GM23338 (cell line): Measurements from ENCODE around the gene RNF17. TPM values are rescaled to one million over a fixed set of nuclear protein-coding genes. Genes with fewer than 3 reads are reported as not detected.

Source experiments
- ATAC-seq: fragments of 200-7000 bp; cut with Tn5 transposase; 3 replicates; pipeline ENCODE4 v1.9.1; 2020
- DNase-seq: peaks from one replicate; pipeline ENCODE4 v3.0.0-alpha.2; 2015; ENCODE audit warnings: low spot score
- H2AFZ ChIP-seq: fragments of 200-600 bp; sonication (generic); 2 replicates; pipeline ENCODE4 v1.8.0; 2016; ENCODE audit warnings: antibody characterized with exemption, mild to moderate bottlenecking, moderate library complexity
- H3F3A ChIP-seq: fragments of 200-600 bp; sonication (generic); replicated peaks from 2 replicates; pipeline ENCODE4 v1.8.0; 2017; ENCODE audit warnings: antibody characterized with exemption, mixed run types, low read depth
- H3K27ac ChIP-seq: fragments of 200-600 bp; sonication (generic); 2 replicates; pipeline ENCODE4 v1.6.1; 2016; ENCODE audit warnings: low read depth
- H3K27me3 ChIP-seq: fragments of 200-600 bp; sonication (generic); 2 replicates; pipeline ENCODE4 v1.8.0; 2016; ENCODE audit warnings: mild to moderate bottlenecking, mixed run types, moderate library complexity; ENCODE audit not compliant: insufficient read depth
- H3K36me3 ChIP-seq: fragments of 200-600 bp; sonication (generic); 2 replicates; pipeline ENCODE4 v1.8.0; 2016; ENCODE audit warnings: mild to moderate bottlenecking; ENCODE audit not compliant: insufficient read depth
- H3K4me1 ChIP-seq: fragments of 200-600 bp; sonication (generic); 2 replicates; pipeline ENCODE4 v1.8.0; 2016; ENCODE audit warnings: mild to moderate bottlenecking, moderate library complexity; ENCODE audit not compliant: insufficient read depth
- H3K4me2 ChIP-seq: fragments of 200-600 bp; sonication (generic); 2 replicates; pipeline ENCODE4 v1.7.1; 2017; ENCODE audit warnings: mixed run types
- H3K4me3 ChIP-seq: fragments of 200-600 bp; sonication (generic); 2 replicates; pipeline ENCODE4 v1.6.1; 2016; ENCODE audit warnings: mixed run types
- H3K79me2 ChIP-seq: fragments of 200-600 bp; sonication (generic); replicated peaks from 2 replicates; pipeline ENCODE4 v1.8.0; 2017; ENCODE audit warnings: mild to moderate bottlenecking; ENCODE audit not compliant: insufficient read depth
- H3K9me2 ChIP-seq: fragments of 200-600 bp; sonication (generic); 2 replicates; pipeline ENCODE4 v1.8.0; 2017; ENCODE audit not compliant: insufficient read depth
- H4K20me1 ChIP-seq: fragments of 200-600 bp; sonication (generic); replicated peaks from 2 replicates; pipeline ENCODE4 v1.8.0; 2017; ENCODE audit warnings: mild to moderate bottlenecking; ENCODE audit not compliant: insufficient read depth
- H3K27ac Mint-ChIP-seq: 2 replicates; pipeline ENCODE4 v1.8.0; 2020; ENCODE audit warnings: inconsistent platforms, mild to moderate bottlenecking, moderate library complexity, mixed read lengths
- H3K27me3 Mint-ChIP-seq: 3 replicates; pipeline ENCODE4 v1.8.0; 2022; ENCODE audit warnings: low read depth, mild to moderate bottlenecking, moderate library complexity, mixed read lengths, inconsistent platforms; ENCODE audit not compliant: insufficient read depth, poor library complexity
- H3K36me3 Mint-ChIP-seq: 3 replicates; pipeline ENCODE4 v1.8.0; 2021; ENCODE audit warnings: low read depth, mild to moderate bottlenecking, inconsistent platforms, moderate library complexity, mixed read lengths
- H3K4me1 Mint-ChIP-seq: 3 replicates; pipeline ENCODE4 v1.8.0; 2020; ENCODE audit warnings: mild to moderate bottlenecking, inconsistent platforms, mixed read lengths
- H3K4me3 Mint-ChIP-seq: 3 replicates; pipeline ENCODE4 v1.8.0; 2021; ENCODE audit warnings: moderate library complexity, mild to moderate bottlenecking, inconsistent platforms, mixed read lengths
- H3K9me3 Mint-ChIP-seq: 3 replicates; pipeline ENCODE4 v1.8.0; 2020; ENCODE audit warnings: moderate library complexity, mild to moderate bottlenecking, inconsistent platforms, mixed read lengths
- ETS1 ChIP-seq: IDR thresholded peaks from 2 replicates; pipeline ENCODE4 v1.6.1; 2016; ENCODE audit warnings: antibody characterized with exemption
- EZH2 ChIP-seq: fragments of 200-600 bp; sonication (generic); IDR thresholded peaks from one replicate; pipeline ENCODE4 v1.8.0; 2017; ENCODE audit warnings: antibody characterized with exemption, mild to moderate bottlenecking, low read depth; ENCODE audit not compliant: unreplicated experiment
- NANOG ChIP-seq: IDR thresholded peaks from 2 replicates; pipeline ENCODE4 v1.6.1; 2016; ENCODE audit warnings: antibody characterized with exemption, borderline replicate concordance
- POLR2AphosphoS5 ChIP-seq: IDR thresholded peaks from 2 replicates; pipeline ENCODE4 v1.6.1; 2016; ENCODE audit warnings: antibody characterized with exemption, low read depth
- polyA plus RNA-seq: library from polyadenylated mRNA; unstranded; fragments of >200 nt; fragmentation: Nextera tagmentation; extraction: Ambion mirVana; gene quantifications from 2 replicates; pipeline ENCODE4 v1.2.1, GENCODE V29; 2016
- total RNA-seq: library from RNA; depleted of rRNA; stranded (reverse); fragments of >200 nt; shearing (Covaris generic); gene quantifications from 2 replicates; pipeline ENCODE4 v1.2.3, GENCODE V29; 2014; rRNA removed
- TF ChIP-seq, protein P1 (sequence below): IDR thresholded peaks from one replicate; pipeline ENCODE4 v1.6.1; 2018; ENCODE audit warnings: antibody characterized with exemption; ENCODE audit not compliant: unreplicated experiment

The RNF17 gene
- total and polyA plus RNA-seq, 2 experiments from 2014 or later, result 0.16 TPM; not detected in 1

DNA sequence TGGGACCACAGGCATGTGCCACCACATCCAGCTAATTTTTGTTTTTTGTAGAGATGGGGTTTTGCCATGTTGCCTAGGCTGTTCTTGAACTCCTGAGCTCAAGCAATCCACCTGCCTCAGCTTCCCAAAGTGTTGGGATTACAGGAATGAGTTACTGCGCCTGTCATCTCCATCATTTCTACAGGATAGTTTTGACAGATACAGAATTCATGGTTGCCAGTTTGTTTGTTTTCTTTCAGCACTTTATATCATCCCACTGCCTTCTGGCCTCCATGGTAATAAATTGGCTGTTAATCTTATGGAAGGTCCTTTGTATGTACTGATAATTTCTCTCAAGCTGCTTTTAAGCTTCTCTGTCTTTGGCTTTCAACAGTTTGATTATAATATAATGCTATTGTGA lies 165.2 kb downstream of the RNF17 start:
- DNase-seq (no peak), ATAC-seq (no peak)
- TF ChIP-seq ETS1 (no peak), POLR2AphosphoS5 (no peak), NANOG (no peak), EZH2 (no peak)
- TF ChIP-seq, protein P1, sequence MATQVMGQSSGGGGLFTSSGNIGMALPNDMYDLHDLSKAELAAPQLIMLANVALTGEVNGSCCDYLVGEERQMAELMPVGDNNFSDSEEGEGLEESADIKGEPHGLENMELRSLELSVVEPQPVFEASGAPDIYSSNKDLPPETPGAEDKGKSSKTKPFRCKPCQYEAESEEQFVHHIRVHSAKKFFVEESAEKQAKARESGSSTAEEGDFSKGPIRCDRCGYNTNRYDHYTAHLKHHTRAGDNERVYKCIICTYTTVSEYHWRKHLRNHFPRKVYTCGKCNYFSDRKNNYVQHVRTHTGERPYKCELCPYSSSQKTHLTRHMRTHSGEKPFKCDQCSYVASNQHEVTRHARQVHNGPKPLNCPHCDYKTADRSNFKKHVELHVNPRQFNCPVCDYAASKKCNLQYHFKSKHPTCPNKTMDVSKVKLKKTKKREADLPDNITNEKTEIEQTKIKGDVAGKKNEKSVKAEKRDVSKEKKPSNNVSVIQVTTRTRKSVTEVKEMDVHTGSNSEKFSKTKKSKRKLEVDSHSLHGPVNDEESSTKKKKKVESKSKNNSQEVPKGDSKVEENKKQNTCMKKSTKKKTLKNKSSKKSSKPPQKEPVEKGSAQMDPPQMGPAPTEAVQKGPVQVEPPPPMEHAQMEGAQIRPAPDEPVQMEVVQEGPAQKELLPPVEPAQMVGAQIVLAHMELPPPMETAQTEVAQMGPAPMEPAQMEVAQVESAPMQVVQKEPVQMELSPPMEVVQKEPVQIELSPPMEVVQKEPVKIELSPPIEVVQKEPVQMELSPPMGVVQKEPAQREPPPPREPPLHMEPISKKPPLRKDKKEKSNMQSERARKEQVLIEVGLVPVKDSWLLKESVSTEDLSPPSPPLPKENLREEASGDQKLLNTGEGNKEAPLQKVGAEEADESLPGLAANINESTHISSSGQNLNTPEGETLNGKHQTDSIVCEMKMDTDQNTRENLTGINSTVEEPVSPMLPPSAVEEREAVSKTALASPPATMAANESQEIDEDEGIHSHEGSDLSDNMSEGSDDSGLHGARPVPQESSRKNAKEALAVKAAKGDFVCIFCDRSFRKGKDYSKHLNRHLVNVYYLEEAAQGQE, result no peak
- H3K4me1 Mint-ChIP-seq, result peaks cover 33% of the 10 kb centered on the region
- Histone ChIP-seq H3K9me2 (no peaks in the 10 kb centered on the region), H3K27ac (no peak overlapping the region), H3K27me3 (peaks cover 17% of the 10 kb centered on the region; the same call in 1 of the 2 replicates), H3K4me2 (no peak overlapping the region), H4K20me1 (no peaks in the 10 kb centered on the region), H3K36me3 (no peaks in the 10 kb centered on the region), H2AFZ (no peak overlapping the region), H3F3A (no peaks in the 10 kb centered on the region), H3K4me3 (no peak overlapping the region), H3K4me1 (peaks cover 9% of the 10 kb centered on the region; the same call in 1 of the 2 replicates), H3K79me2 (no peaks in the 10 kb centered on the region)
- H3K27ac Mint-ChIP-seq, result no peak overlapping the region
- H3K36me3 Mint-ChIP-seq, result no peaks in the 10 kb centered on the region
- no peaks in the 10 kb centered on the region; the same call in 2 of the 3 replicates for H3K9me3 Mint-ChIP-seq
- peaks cover 9% of the 10 kb centered on the region for H3K27me3 Mint-ChIP-seq
- H3K4me3 Mint-ChIP-seq, result no peak overlapping the region

Other genes with a start within 250 kb of the RNF17 start
- gene ATP12A, start 83.8 kb upstream of the RNF17 start, total RNA-seq, result 0.78 and 1.0 TPM in 2 replicates
- gene ATP12A, start 83.8 kb upstream of the RNF17 start, polyA plus RNA-seq, result 0.19 and 0.40 TPM in 2 replicates